Stimulated activated naive CD8-positive, alpha-beta T cell treated with anti-CD3 and anti-CD28 coated beads, Interleukin-15, Interleukin-2, amounts not matched to agents 100 ng/mL and 50 ng/mL, for 24 hours (primary cell): ENCODE data around the gene GRIN3B.
"Not testable (repeated sequence)": the region's sequence is repeated elsewhere in the genome, so short reads cannot be mapped to it uniquely, and the experiment has no call there.

Experiments used
- H3K27ac Mint-ChIP-seq: one replicate; pipeline ENCODE4 v1.8.0; 2021; ENCODE audit warnings: mild to moderate bottlenecking, mixed read lengths
- H3K27me3 Mint-ChIP-seq: one replicate; pipeline ENCODE4 v1.8.0; 2021; ENCODE audit warnings: mixed read lengths
- H3K36me3 Mint-ChIP-seq: one replicate; pipeline ENCODE4 v1.8.0; 2021; ENCODE audit warnings: low read depth, mixed read lengths
- H3K4me1 Mint-ChIP-seq: one replicate; pipeline ENCODE4 v1.8.0; 2021; ENCODE audit warnings: low read depth, mixed read lengths
- H3K4me3 Mint-ChIP-seq: one replicate; pipeline ENCODE4 v1.8.0; 2021; ENCODE audit warnings: mild to moderate bottlenecking, mixed read lengths
- H3K9me3 Mint-ChIP-seq: one replicate; pipeline ENCODE4 v1.8.0; 2021; ENCODE audit warnings: mixed read lengths

Gene GRIN3B

DNA sequence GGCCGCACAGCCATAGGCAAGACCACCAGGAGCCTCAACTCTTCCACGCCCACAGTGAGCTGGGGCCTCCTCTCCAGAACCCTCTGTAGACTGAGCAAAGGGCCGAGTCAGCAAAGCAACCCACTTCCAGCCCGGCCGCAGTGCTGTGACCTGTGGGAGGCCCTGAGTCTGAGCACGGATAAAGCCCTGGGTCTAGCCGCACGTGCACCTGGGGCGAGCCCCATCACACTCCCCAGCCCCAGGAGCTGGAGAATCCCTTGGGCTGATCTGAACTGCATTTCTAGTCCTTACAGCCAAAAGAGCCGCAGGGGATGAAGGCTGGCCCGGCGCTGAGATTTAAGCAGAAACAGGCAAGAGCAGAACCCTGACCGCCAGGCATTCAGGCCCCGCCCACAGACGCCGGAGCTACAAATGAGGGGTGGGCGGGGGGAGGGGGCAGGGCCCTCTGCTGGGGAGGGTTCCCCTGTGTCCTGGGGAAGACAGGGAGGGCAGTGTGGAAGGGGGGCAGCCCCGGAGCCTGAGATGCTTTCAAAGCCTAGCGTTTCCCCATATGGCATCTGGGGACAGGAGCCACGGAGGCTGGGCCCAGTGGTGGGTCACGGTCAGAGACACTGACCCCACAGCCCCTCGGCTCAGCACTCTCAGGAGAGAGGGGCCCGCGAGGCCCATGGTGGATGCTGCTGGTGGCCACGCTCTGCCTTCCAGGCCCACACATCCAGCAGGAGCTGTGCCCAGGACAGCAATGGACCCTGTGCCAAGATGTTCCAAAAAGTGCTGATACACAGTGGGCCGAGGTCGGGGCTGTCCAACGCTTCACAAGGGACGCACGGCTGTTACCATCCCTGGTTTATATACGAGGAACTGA is 15.8 kb downstream of the GRIN3B start:
- Mint-ChIP-seq H3K4me1 (peaks cover 33% of the 10 kb centered on the region), H3K36me3 (peaks cover 7% of the 10 kb centered on the region), H3K27me3 (no peaks in the 10 kb centered on the region), H3K4me3 (no peak overlapping the region), H3K9me3 (no peaks in the 10 kb centered on the region), H3K27ac (no peak overlapping the region)

DNA sequence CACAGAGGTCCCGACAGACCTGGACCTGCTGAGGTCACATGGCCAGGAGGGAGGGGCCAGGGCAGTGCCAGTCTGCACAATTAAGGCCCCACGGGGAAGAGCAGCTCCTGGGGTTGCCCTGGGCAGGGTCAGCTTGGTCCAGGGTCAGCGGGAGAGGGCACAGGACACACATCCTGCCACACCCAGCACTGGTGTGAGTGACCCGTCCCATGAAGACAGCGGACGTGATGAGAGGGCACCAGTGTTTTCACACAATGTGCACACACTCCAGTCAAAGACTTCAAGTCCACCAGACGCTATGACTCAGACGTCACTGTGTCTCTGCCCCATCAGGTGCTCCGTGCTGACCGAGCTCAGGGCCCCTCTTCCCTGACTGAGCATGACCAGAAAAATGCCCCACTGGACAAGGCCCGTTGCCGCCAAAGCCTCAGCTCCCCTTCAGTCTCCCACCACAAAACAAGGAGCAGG is 16.5 kb downstream of the GRIN3B start:
- Mint-ChIP-seq H3K4me3 (peak overlapping the region; percentile 35), H3K9me3 (no peaks in the 10 kb centered on the region), H3K4me1 (peaks cover 39% of the 10 kb centered on the region), H3K27ac (peak overlapping the region; percentile 79), H3K27me3 (no peaks in the 10 kb centered on the region), H3K36me3 (peaks cover 7% of the 10 kb centered on the region)

DNA sequence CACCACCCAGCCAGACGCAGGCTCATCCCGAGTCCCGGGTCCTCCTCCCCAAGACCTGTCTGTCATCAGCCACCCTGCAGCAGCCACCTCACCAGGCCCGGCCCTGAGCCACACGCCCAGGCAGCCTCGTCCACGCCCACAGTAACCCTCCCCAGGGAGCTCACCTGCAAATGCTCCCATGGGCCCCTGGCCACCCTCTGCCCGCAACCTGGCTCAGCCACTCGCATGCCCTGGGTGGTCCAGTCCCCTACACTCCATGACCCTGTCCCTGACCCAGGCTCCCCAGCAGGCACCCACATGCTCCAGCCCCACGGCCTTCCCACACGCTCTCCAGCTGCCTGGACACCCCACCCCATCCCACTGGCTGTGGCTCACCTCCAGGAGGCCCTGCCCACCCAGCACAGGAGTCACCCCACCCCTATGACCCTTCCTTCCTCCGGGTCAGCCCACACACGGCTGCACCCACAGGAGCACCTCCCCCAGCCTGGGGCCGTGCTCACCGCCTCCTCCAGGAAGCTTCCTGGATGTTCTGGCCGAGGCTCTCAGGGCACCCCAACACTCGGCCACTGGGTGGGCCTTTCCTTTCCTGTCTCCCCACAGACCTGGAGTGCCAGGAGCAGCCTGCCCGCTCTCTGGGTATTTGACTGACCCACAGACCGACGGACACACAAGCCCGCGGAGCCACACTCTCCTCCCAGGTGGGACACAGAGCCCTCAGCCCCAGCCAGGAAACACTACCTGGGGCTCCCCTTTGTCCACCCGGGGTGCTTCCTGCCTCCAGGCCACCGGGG is 17.1 kb downstream of the GRIN3B start:
- H3K27ac Mint-ChIP-seq = peak overlapping the region; percentile 79
- no peaks in the 10 kb centered on the region for H3K27me3 Mint-ChIP-seq
- H3K4me3 Mint-ChIP-seq = peak overlapping the region; percentile 35
- H3K36me3 Mint-ChIP-seq = peaks cover 7% of the 10 kb centered on the region
- H3K9me3 Mint-ChIP-seq = no peaks in the 10 kb centered on the region
- peaks cover 40% of the 10 kb centered on the region for H3K4me1 Mint-ChIP-seq

GRCh38 chr19:1017906-1018305 is 17.7 kb downstream of the GRIN3B start:
- H3K9me3 Mint-ChIP-seq = no peaks in the 10 kb centered on the region
- peaks cover 40% of the 10 kb centered on the region for H3K4me1 Mint-ChIP-seq
- no peaks in the 10 kb centered on the region for H3K27me3 Mint-ChIP-seq
- H3K27ac Mint-ChIP-seq = peak overlapping the region; percentile 79
- peak overlapping the region; percentile 30 for H3K4me3 Mint-ChIP-seq
- peaks cover 7% of the 10 kb centered on the region for H3K36me3 Mint-ChIP-seq

DNA sequence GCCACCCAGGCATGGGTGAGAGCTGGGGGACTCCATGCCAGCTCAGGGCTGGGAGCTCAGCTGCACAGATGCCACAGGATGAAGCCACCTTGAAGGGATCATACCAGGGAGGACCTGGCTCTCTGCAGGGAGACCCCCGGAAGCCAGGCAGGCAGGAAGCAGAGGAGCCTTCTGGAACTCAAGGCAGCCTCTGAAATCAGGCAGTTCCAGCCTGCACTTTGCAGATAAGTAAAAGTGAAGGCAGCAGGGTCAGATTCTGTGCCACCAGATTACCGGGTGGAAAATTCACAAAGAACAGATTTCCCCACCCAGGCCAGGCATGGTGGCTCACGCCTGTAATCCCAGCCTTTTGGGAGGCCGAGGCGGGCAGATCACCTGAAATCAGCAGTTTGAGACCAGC is 18.2 kb downstream of the GRIN3B start:
- Mint-ChIP-seq H3K9me3 (no peaks in the 10 kb centered on the region), H3K4me1 (peaks cover 40% of the 10 kb centered on the region), H3K27me3 (no peaks in the 10 kb centered on the region), H3K27ac (no peak overlapping the region), H3K36me3 (peaks cover 7% of the 10 kb centered on the region), H3K4me3 (peak overlapping the region; percentile 93)

GRCh38 chr19:1018932-1019615 is 18.9 kb downstream of the GRIN3B start:
- H3K4me3 Mint-ChIP-seq = peak overlapping the region; percentile 93
- H3K4me1 Mint-ChIP-seq = peaks cover 40% of the 10 kb centered on the region
- no peaks in the 10 kb centered on the region for H3K27me3 Mint-ChIP-seq
- H3K36me3 Mint-ChIP-seq = peaks cover 7% of the 10 kb centered on the region
- peak overlapping the region; percentile 67 for H3K27ac Mint-ChIP-seq
- H3K9me3 Mint-ChIP-seq = no peaks in the 10 kb centered on the region

- H3K4me1 Mint-ChIP-seq = peaks cover 40% of the 10 kb centered on the region
- H3K27ac Mint-ChIP-seq = peak overlapping the region; percentile 90
- no peaks in the 10 kb centered on the region for H3K27me3 Mint-ChIP-seq
- H3K9me3 Mint-ChIP-seq = no peaks in the 10 kb centered on the region
- H3K4me3 Mint-ChIP-seq = peak overlapping the region; percentile 93
- H3K36me3 Mint-ChIP-seq = peaks cover 7% of the 10 kb centered on the region
These were observed 19.4 kb downstream of the GRIN3B start for GRCh38 chr19:1019616-1019961.

DNA sequence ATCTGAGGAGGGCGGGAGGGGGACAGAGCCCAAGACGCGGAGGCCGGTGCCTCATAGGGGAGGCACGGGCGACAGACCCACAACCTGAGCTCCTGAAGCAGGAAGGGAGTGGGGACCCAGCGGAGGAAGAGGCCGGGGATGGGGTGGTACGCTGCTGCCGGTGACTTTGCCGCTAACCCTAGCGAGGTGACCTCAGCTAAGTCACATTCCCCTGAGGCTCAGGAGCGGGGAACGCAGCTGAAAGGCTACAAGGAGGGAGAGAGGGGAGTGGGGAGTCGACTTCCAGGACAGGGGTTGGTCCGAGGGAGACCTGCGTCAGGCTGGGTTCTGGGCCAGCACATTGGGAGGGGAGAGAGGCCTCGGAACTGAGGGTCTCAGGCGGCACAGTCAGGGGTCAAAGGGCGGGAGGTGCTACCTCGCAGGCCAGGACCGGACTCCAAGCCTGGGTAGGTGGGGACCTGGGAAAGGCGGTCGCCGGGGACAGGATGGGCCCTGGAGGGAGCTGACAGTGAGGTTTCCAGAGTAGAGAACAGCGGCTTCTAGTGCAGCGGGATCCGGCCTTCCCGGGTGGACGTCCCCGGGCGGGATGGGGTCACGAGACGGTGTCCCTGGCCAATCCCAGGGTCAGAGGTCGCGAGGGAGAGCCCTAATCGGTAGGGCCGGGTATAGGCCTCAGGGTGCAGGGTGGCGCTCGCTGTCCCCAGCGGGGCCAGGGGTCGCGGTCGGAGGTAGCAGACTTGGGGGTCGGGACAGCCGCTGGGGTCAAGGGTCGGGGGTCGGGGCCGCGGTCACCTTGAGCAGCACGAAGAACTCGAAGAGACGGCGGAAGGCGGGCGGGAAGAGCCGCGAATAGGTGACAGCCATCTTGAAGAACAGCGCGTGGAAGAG is 20.0 kb downstream of the GRIN3B start:
- Mint-ChIP-seq H3K27ac (peak overlapping the region; percentile 90), H3K27me3 (no peaks in the 10 kb centered on the region), H3K36me3 (peaks cover 7% of the 10 kb centered on the region), H3K9me3 (no peaks in the 10 kb centered on the region), H3K4me3 (peak overlapping the region; percentile 93), H3K4me1 (peaks cover 43% of the 10 kb centered on the region)

DNA sequence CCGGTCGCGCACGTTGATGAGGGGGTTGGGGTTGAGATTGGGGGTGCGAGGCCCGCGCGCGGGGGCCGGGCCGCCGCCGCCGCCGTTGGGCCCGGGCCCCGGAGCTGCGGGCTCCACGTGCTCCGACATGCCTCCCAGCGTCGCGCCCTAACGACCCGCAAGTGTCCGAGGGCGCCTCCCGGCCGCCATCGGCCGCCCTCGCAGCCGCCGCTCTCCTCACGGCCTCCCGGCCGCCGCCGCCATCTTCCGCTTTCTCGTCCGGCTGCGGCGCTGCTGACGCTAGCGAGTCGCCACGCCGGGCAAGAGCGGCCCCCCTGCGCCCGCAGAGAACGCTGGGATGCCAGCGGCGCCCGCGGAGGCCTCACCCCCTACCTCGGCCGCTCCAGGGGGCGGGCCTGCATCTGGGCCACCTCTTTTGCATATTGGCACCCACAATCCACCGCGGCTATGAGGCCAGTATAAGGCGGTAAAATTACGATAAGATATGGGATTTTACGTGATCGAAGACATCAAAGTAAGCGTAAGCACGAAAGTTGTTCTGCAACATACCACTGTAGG is 20.7 kb downstream of the GRIN3B start, which contains the start of gene TMEM259:
TSS of gene TMEM259 (minus strand) at position 256 of the 558 bp plus-strand sequence. CDS start at position 129, 127 bp downstream.
- H3K27me3 Mint-ChIP-seq = no peaks in the 10 kb centered on the region
- peaks cover 44% of the 10 kb centered on the region for H3K4me1 Mint-ChIP-seq
- H3K27ac Mint-ChIP-seq = peak within 1 kb of the TSS; percentile 99
- H3K9me3 Mint-ChIP-seq = no peaks in the 10 kb centered on the region
- H3K36me3 Mint-ChIP-seq = peaks cover 7% of the 10 kb centered on the region
- H3K4me3 Mint-ChIP-seq = peak within 1 kb of the TSS; percentile 93

DNA sequence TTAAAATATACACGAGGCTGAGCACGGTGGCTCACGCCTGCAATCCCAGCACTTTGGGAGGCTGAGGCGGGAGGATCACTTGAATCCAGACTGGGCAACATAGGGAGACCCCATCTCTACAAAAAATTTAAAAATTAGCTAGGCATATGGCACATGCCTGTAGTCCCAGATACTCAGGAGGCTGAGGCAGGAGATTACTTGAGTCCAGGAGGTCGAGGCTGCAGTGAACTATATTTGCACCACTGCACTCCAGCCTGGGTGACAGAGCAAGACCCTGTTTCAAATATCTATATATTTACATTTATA is 23.6 kb downstream of the GRIN3B start:
- not testable (repeated sequence) for H3K36me3 Mint-ChIP-seq, H3K27me3 Mint-ChIP-seq, H3K4me3 Mint-ChIP-seq, H3K9me3 Mint-ChIP-seq, H3K27ac Mint-ChIP-seq
- H3K4me1 Mint-ChIP-seq = peaks cover 27% of the 10 kb centered on the region

GRCh38 chr19:1025080-1025479 is 24.9 kb downstream of the GRIN3B start:
- not testable (repeated sequence) for H3K36me3 Mint-ChIP-seq, H3K27ac Mint-ChIP-seq, H3K9me3 Mint-ChIP-seq, H3K27me3 Mint-ChIP-seq
- Mint-ChIP-seq H3K4me3 (peak overlapping the region; percentile 43), H3K4me1 (peaks cover 28% of the 10 kb centered on the region)

- Mint-ChIP-seq H3K9me3 (no peaks in the 10 kb centered on the region), H3K27me3 (no peaks in the 10 kb centered on the region), H3K27ac (peak within 1 kb of the TSS; percentile 75), H3K4me3 (peak within 1 kb of the TSS; percentile 88), H3K4me1 (peaks cover 35% of the 10 kb centered on the region), H3K36me3 (peaks cover 4% of the 10 kb centered on the region)
These were observed 26.0 kb downstream of the GRIN3B start, which contains the start of gene CNN2 for GRCh38 chr19:1025960-1026782. TSS of gene CNN2 (plus strand) at chr19:1026608. CDS start at chr19:1026662, 54 bp downstream.
